WI38 (cell line): ENCODE data around the gene CRIP3.

ENCODE experiments used
- H3K4me3 ChIP-seq: 2 replicates; pipeline ENCODE4 v1.5.1; 2011; ENCODE audit warnings: low read depth, mild to moderate bottlenecking, control low read depth, low read length
- CTCF ChIP-seq: IDR thresholded peaks from 2 replicates; pipeline ENCODE4 v1.5.1; 2012; ENCODE audit warnings: low read depth, mild to moderate bottlenecking, control low read depth, low read length

Gene CRIP3

DNA sequence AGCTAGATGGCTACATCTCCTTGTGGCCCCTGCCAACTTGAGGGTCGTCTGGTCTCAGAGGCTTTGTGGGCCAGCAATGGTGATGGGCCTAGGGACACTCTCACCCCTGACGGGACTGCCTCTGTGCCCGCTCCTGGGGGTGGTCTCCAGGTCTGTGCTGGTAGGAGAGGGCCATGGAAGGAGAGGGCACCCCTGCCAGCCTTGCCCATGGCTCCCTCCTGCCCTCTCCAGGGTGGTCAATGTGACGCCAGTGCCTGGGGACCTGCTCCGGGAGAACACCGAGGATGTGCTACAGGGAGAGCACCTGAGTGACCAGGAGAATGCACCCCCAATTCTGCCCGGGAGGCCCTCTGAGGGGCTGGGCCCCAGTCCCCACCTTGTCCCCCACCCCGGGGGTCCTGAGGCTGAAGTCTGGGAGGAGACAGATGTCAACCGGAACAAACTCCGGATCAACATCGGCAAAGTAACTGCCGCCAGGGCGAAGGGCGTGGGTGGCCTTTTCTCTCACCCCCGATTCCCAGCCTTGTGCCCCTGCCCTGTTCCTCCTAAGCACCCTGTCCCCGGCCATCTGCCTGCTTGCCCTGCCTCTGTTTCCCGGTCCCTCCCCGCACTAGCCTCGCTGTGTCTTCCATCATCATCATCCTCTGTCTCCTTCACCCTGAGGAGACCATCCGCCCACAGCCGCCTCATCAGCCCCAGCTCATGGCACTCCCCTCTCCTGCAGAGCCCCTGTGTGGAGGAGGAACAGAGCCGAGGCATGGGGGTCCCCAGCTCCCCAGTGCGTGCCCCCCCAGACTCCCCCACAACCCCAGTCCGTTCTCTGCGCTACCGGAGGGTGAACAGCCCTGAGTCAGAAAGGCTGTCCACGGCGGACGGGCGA lies 49.6 kb downstream of the CRIP3 start:
- no peak overlapping the region for H3K4me3 ChIP-seq
- TF ChIP-seq CTCF: no peak

DNA sequence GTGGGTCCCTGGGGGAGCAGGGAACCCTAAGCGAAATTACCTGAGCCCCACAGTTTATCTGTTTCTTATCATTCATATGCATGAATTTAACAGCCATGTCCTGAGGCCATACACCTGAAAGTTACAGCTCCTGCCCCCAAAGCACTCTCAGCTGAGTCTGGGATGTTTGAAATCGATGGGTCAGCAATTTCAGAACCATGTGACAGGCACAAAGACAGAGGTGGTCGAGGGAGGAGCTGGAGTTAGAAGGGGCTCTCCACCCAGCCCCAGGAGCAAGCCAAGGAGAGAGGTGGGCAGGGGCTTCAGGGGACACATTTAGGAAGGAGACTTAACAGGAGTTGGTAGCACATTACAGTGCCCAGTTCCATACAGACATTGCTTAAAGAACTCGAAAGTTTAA lies 50.4 kb downstream of the CRIP3 start:
- TF ChIP-seq CTCF: no peak
- no peak overlapping the region for H3K4me3 ChIP-seq

DNA sequence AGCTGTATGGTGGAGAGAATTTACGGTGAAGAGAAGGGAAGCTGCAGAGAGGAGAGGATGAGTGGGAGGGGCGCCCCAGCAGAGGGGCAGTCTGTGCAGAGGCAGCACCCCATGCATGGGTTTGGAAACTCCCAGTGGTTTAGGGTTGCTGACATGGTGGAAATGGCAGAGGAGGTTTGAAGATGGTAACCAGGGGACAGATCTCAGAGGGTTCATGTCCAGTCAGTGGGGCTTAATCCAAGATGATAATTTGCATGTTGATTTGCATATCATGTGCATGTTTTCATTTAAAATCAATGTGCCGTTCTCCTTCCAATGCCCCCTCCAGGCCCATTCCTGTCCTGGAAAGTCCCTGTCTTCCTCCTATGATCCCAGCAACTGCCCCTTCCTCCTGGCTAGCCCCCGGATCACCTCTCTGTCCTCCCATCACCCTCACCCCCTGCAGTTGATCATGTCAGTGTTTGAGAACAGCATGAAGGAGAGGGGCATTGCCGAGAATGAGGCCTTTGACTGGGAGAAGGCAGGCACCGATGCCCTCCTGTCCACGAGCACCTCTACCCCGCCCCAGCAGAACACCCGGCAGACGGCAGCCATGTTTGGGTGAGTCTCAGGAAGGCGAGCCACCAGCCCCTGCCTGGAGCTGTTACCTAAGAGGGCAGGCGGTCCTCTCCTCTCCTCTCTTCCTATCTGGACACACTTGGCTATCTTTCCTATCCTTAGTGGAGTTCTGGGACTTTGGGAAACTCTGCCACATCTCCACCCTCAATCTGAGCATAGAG lies 51.1 kb downstream of the CRIP3 start:
- H3K4me3 ChIP-seq: no peak overlapping the region
- no peak for TF ChIP-seq CTCF

DNA sequence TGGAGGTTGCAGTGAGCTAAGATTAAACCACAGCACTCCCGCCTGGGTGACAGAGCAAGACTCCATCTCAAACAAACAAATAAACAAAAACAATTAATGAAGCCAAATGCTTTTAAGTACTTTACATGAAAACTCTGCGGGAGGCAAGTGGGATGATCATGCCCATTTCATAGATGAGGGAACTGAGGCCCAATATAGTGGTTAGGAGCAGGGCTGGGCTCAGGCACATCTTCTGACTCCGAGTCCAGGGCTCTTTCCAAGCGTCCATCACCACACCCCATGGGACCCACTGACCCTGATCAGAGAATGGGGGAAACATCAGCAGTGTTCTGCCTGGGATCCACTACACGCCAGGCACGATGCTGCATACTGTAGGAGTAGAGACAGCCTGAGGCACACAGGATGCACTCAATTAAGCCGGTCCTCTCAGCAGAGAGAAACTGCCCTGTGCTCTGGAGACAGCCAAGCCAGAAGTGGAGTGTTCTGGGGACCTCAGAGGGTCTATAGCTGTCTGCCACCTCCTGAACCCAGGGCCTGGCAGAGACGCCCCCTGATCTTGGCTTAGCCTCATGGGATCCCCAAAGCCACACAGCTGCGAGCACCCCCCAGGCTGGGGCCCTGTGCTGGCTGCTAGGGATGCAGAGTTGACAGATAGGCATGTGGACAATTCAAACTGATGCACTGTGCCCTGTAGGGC lies 51.8 kb downstream of the CRIP3 start:
- H3K4me3 ChIP-seq: no peak overlapping the region
- TF ChIP-seq CTCF: no peak
